Midbrain (tissue), 1 donor: ENCODE measurements around the gene OBP2B.
"Not testable (repeated sequence)": the region's sequence is repeated elsewhere in the genome, so short reads cannot be mapped to it uniquely, and the experiment has no call there.

Experiments
- DNase-seq: peaks from one replicate; lab custom pipeline; 2025; lab: John Stamatoyannopoulos, UW

The OBP2B gene

DNA sequence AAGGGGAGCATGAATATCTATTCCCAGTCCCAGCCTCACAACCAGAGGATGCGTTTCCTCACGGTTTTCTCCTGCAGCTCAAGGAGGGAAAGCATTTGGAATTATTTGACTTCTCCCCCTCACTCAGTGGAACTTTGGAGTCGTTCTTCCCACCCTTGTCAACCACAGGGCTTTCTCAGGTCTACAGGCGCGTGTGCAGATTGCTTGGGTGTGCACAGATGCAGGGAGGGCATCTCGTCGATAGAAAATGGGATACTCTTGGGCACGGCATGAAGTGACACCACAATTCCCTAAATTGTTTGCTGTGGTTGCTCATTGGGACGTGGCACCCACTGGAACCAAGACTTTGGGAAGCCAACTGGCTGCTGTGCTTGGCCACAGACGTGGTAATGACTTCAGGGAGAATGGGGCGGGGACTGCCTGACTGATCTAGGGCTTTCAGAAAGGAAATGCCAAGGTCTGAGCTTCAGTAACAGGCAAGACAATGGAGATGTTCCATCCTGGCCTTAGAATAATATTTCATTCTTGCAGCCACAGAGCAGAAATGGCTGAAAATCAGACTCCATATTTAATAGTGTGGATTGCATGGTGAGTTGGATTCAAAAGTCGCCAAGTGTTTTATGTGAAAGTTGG is 12.2 kb upstream of the OBP2B start:
- no peak for DNase-seq

DNA sequence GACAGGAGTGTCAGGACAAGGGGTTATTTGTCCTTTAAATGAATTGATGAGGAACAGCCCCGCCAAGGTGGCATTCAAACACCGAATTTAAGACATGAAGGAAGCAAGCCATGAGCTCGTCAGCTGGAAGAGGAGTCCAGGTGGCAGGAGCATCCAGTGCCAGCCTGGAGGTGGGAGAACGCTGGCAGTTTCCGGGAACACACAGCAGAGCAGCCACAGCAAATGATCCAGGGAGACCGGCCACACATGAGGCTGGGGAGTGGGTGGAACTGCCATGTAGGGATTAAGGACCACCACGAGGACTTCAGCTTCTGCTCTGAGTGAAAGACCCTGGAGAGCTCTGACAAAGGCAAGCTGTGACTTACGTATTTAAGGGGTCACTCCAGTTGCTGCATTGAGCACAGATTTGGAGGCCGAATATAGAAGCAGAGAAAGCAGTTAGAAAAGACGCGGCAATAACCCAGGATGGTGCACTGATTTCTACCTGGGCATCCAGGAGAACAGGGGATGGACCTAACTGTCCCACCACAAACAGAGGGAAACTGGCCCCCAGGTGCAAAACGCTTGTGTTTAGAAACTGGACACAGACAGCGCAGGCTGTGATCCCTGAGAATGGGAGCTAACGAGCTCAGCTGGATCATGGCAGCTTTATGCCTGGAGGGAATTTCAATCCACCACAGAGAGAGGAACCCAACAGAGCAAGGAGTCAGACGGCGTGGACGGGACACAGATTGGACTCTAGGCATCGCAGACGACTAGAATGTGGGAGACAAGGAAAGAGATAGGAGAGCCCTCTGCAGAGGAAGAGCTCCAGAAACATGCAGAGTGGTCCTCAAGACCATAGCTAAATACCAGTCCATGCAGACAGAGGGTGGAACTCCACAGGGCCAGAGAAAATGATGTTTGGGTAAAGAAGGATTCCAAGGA is 9.3 kb upstream of the OBP2B start:
- not testable (repeated sequence) for DNase-seq

DNA sequence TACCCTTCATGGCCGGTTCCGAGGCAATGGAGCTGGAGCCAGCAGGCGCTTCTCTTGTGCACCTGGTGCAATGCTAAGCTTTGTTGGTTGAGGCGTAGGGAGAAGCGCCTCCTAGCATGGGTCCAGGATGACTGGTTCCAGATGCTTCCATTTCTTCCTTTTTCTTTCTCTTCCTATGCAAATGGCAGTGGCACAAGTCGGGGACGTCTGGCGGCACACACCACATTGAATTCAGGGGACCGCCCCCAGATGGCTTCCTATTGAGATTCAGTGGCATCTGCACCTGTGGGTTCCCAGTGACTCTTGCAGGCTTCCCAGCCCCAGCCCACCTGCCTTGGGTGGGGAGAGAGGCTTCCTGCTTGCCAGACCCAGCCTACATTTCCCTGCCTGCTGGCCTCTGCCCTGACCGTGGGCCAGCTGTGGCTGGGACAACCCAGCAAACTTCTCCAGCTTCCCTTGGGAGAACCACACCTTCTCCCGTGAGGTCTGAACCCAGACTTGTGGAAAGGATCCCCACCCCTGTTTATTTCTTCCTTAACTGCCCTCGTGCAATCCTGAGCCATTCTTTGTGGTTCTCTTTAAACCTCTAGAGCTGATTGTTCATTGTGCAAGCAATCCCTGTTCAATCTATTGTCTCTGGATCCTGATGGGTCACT is 8.4 kb upstream of the OBP2B start:
- not testable (repeated sequence) for DNase-seq

DNA sequence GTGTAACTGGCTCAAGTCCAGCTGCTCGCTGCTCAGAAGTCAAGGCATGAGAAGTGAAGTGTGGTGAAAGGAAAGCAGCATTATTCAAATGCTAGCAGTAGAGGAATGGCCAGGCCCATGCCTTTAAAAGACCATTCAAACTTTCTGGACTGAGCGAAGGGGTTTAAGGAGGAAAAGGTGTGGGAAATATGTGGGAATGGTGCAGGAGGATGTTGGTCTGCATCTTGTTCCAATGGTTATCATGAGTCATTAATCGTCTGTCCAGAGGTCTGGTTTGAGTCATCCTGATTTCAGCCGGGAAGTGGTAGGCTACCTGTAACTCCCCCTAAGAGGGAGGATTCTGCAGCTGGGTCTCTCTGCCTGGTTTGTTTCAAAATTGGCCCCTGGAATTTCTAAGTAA is 5.2 kb upstream of the OBP2B start:
- not testable (repeated sequence) for DNase-seq

DNA sequence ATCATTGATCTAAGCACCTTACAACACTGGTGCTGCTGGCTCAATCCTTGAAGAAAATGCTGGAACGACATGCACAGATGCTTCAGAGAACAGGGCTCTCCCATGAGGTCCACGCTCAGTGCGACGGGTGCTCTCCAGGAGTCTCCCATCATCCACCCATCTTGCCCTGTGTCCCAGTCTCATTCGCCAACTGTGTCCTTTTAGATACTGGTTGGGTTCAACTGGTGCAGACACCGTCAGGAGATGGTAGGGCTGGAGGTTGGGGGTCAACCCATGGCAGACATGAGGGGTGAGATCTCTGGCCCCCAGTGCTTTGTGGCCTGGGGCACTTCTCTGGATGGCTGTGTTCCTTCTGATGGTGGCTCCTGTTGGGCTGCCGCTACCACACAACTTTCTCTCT is 1.6 kb upstream of the OBP2B start:
- no peak for DNase-seq

DNA sequence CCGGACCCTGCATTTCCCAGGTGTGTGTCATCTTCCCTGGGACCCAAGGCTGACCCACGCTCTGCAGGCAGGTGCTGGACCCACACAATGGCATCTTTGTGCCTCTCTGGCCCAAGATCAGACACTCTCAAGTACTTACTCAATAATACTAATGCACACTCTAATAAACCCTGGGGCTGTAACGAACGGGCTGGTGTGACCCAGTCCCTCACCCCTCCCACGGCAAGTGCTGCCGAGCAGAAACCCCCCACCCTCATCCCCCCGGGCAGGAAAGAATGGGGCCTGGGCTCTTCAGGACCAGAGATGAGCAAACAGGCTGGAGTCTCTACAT is 1.1 kb upstream of the OBP2B start:
- no peak for DNase-seq

DNA sequence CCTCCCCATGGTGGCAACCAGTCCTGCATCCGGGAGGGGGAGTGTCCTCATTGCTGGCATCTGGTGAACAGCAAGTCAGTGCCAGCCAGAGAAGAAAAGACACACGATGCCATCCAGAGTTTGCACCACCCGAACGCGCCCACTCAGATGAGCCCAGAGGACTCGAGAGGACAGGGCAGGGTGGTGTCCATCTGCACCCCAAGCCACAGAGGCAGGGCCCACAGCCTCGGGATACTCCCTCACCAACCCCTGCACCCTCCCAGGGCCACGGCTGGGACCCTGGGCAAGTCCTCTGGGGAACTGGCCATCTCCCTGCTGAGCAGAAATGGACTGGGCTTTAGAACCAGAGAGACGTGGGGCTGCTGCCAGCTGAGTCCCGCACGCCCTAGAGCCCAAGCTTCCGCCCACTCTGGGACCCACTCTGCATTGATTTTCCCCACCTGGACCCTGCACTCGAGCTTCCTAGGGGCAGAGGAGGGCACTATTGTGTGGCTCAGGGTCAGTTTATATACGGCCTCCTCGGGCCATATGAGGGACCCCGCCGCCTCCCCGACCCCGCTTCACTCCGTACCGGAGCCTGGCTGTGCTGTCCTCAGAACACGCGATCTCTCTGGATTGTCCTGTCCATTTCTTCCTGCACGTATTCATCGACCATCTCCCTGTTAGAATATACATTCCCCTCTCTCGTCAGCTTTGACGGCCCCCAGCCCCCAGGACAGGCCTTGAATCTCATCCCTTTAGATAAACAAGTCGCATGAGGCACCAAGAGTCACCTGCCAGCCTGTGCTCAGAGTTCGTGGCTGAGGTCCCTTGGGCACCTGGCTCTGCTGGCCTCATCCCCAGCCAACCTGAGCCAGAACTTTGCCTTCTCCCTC is 514 bp upstream of the OBP2B start:
- not testable (repeated sequence) for DNase-seq

DNA sequence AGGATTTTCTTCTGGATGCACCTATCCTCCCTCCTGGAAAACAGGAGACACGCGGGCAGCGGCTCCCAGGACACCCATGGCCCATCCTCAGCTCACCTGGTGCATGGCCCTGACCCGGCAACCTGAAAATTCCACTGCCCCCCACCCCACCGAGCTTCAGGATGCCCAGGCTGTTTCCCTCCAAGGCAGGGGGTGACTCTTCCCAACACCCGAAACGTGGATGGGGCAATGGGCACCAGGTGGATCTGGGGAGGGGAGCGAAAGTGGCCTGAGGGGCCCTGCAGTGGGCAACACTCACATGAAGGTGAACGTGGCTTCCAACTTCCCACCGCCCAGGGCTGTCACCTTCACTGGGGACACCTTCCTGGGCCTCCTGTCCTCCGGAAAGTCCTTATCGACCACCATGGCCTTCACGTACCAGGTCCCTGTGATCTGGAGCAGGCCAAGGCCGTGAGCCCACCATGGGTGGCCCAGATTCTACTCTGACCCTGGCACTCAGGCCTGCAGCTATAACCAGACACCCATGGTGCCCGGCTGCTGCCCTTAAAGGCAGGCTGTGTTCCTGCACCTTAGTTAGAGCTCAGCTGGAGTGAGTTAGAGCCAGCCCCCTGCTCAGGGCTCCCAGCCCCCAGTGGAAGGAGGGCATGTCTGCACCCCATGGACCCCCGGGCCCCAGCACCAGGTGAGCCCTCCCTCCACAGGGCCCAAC is 725 bp downstream of the OBP2B start:
- not testable (repeated sequence) for DNase-seq

DNA sequence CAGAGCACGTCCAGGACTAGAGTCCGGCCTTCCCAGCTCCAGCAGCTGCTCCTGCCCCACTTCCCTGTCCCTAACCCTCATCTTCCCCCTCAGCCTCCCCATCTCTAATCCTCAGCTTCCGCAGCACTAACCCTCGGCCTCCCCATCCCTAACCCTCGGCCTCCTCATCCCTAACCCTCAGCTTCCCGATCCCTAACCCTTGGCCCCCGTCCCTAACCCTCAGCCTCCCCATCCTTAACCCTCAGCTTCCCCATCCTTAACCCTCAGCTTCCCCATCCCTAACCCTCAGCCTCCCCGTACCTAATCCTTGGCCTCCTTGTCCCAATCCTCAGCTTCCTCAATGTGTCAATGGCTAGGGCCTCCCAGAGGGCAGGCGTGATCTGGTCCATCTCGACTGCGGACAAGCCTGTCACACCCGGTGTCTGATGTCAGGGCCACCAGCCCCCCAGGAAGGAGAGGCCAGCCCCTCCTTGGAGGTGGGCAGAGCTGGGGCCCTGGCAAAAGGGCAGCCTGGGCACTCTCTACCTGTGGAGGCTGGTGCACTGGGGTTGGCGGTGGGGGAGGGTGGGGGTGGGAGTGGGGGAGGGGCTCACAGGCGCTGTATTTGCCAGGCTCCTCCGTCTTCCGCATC is 1.4 kb downstream of the OBP2B start:
- DNase-seq: no peak

DNA sequence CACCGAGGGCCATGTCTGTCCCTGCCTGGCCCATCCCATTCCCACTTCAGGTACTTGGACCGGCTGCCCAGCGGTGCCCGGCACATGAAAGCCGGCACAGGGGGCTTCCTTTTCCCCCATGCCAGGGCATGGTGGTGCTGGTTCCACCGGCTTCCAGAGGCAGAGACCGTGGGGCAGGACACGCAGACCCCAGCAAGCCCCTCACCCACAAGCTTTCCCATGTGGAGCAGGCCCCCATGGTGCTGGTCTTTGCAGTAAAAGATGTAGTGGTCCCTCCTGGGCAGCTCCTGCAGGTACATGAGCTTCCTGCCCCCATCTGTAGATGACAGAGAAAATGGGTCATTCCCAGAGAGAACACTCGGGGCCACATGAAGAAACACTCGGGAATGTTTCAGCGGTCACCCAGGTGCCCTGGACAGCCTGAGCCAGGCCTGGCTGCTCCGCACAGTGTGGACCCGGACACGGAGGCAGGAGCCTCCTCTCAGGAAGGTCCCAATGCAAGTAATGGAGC is 2.0 kb downstream of the OBP2B start:
- no peak for DNase-seq

DNA sequence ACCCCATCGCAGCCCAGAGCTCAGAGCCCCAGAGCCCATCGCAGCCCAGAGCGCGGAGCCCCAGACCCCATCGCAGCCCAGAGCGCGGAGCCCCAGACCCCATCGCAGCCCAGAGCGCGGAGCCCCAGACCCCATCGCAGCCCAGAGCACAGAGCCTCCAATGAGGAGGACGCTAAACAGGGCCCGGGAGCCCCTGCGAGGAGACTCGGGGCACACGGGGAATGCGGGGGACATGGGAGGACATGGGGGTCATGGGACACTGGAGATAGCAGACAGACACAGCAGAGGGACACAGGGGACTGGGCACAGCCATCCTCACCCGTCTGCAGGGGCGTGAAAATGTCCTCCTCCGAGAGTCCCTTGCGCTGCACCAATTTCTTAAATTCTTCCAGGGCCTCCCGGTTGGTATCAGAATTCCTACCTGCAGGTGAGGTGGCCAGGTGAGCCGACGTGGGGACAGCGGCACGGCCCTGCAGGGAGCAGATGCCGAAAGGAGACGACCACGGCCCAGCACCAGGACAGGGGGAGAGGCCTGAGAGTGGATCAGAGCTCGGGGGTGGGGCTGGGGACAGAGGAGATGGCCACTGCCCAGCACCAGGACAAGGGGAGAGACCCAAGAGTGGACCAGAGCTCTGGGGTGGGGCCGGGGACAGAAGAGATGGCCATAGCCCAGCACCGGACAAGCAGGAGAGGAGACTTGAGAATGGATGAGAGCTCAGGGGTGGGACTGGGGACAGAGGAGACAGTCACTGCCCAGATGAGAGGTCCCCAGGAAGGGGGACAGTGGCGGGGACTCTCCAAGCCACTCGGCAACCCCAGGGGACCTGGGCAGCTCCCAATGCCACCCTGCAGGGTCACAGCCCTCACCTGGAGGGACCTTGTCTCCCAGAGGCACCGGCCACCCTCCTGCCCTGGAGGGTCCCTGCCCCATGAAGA is 2.8 kb downstream of the OBP2B start:
- no peak for DNase-seq

DNA sequence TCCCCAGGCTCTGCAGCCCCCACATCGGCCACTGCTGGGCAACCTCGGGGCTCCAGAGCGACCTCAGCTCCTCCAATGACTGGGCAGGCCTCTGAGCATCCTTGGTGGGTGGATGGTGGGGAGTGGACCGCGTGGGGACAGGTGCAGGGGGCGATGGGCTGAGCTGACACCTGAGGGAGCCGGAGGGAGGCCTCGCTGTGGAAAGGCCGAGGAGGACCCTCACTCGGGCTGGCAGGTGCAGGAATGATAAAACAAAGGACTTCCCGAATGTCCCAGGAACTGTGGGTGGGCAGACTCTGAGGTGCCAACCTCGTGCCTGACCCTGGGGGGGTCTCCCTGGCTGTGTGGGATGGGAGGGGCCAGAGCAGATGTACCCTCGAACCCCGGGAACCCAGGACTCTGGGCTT is 3.6 kb downstream of the OBP2B start:
- DNase-seq: not testable (repeated sequence)

DNA sequence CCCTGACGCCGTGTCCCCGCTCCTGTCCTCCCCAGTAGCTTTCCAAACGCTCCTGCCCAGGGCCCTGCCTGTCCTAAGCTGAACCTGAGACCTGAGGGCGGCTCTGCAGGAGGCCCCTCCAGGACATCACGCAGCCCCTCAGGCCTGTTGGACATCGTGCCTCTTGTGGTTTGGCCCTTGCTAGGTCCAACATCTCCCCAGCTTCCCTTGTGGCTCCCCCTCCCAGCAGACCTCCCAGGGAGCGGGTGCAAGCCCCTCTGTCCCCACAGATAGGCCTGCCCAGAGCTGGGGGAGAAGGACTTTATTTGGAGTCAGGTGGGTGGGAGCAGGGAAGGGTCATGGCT is 4.1 kb downstream of the OBP2B start:
- no peak for DNase-seq

DNA sequence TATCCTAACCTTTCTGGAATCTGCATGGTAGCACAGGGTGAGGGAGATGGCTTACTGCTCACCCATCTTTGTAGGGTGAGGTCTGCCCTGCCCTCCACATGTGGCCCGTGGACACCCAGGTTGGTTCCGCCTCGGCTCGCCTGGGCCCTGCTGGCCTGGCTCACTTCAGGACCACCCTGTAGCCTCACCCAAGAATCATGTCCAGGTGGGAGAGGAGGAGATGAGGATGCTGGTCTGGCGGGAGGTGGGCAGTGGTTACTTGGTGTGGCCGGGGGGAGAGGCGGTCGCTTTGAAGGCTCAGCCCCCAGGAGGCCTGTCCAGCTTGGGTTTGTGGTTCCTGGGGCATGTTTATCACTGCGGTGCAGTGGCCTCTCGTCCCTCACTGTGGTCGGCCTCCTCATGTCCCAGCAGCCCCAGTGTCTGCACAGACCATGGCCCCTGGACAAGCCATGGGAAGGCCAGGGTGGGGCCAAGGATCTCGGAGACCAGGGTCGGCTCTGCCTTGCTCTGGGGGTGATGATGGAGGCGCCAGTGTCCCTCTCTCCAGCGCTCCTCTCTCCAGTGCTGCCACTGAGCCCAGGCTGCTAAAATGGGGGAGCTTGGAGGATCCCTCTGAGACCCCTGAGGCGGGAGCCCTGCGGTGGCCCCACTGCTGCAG is 4.6 kb downstream of the OBP2B start:
- DNase-seq: no peak

DNA sequence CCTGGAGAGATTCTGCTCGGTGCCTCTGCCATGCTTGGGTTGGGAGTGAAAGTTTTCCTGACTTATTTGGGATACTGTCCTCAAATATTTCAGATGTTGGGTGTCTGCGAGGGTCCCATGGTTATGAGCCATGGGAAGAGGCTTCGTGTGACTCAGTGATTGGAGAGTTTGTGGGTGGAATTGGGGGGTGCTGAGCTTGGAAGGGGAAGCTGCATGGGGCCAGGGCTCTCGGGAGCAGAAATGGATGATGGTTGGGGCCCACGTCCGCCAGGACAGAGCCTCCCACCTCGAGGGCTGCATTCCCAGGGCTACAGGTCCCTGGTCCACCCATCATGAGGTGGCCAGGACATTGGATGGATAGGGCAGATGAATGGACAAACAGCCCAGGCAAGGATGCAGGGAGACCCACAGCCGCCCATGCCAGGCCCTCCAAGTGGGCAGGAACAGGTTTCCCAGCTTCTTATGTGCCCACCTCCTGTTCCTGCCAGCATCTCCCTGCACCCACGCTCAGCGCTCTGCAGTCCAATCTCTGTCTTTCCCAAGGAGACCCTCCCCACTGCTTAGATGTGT is 5.5 kb downstream of the OBP2B start:
- no peak for DNase-seq

DNA sequence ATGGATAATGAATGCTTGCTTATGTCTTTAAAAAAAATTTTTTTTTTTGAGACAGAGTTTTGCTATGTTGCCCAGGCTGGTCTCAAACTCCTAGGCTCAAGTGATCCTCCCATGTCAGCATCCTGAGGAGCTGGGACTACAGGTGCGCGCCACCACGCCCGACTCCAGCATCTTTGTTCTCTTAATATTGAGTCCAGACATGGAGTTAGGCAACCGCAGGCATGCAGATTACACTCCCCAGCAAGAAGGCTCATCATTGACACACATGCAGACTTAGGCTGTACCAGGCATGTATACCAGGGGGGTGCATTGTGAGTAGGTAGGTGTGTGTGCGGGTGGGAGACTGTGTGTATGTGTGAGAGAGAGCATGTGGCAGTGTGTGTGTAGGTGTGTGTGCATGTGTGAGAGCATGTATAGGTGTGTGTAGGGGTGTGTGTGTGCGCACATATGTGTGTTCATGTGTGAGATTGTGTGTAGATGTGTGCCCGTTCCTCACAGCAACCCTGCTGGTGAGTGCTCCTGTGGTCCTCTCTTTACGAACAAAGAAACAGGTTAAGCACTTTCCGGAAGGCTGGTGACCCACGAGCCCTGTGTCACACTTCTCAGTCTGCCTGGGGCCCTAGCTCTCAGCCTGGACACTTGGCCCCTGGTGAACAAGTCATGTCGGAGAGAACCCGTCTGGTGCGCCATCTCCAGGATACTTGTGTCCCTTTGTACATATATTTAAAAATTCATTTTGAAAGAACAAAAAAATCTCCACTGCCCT is 6.2 kb downstream of the OBP2B start:
- DNase-seq: no peak

DNA sequence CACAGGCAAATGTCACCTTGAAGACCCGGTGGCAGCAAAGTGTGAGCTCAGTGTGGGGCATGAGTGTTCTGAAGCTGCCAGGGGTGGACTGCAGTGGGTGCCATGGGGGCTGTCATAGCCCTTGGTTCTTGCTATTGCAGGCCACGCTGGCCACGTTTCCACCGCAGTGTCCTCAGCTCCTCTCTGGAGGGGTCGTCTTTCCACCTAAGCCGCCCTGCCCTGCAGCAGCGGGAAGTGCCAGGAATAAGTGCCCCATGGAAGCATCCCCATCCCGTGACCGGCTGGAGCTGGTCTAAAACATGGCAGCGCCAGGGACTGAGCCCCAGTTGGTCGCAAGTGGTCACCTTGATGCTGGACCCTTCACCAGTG is 6.9 kb downstream of the OBP2B start:
- DNase-seq: no peak
